Small intestine (tissue), 7 donors: ENCODE data around the gene CD24. TPM values are rescaled to one million over a fixed set of nuclear protein-coding genes. Genes with fewer than 3 reads are reported as not detected.
A peak's percentile ranks its signal among the peaks of the same experiment; 100 is the strongest.
"Not testable (repeated sequence)": the region's sequence is repeated elsewhere in the genome, so short reads cannot be mapped to it uniquely, and the experiment has no call there.

Experiments
- DNase-seq, 2 donors: peaks; one replicate each; pipeline versions ENCODE4 v3.0.0 to v3.0.0-alpha.2; 2013
- FAIRE-seq: peaks from 2 replicates; lab custom pipeline; 2012; peaks lifted over from hg19 to GRCh38; lab: Jason Lieb, UNC
- H3K27ac ChIP-seq, 3 donors: one replicate each; pipeline ENCODE4 v1.5.1; 2013; ENCODE audit warnings: low read length in 2 of 3, mild to moderate bottlenecking in 2 of 3, control low read depth in 1 of 3, inconsistent platforms in 1 of 3, low read depth in 1 of 3, moderate library complexity in 1 of 3
- H3K27me3 ChIP-seq, 3 donors: one replicate each; pipeline ENCODE4 v1.6.1; 2013; ENCODE audit warnings: low read length in 3 of 3, inconsistent platforms in 1 of 3; ENCODE audit not compliant: control insufficient read depth in 3 of 3, insufficient read depth in 3 of 3
- H3K36me3 ChIP-seq, 3 donors: one replicate each; pipeline ENCODE4 v1.6.1; 2013; ENCODE audit warnings: low read length in 3 of 3, inconsistent platforms in 1 of 3, low read depth in 1 of 3, mild to moderate bottlenecking in 1 of 3, moderate library complexity in 1 of 3; ENCODE audit not compliant: control insufficient read depth in 3 of 3, insufficient read depth in 2 of 3
- H3K4me1 ChIP-seq, 3 donors: one replicate each; pipeline ENCODE4 v1.6.1; 2013; ENCODE audit warnings: low read length in 2 of 3, inconsistent platforms in 1 of 3, low read depth in 1 of 3, mild to moderate bottlenecking in 1 of 3, moderate library complexity in 1 of 3; ENCODE audit not compliant: control insufficient read depth in 3 of 3, insufficient read depth in 2 of 3
- H3K4me3 ChIP-seq, 3 donors: one replicate each; pipeline ENCODE4 v1.5.1; 2013; ENCODE audit warnings: low read length in 3 of 3, control low read depth in 1 of 3, inconsistent platforms in 1 of 3, low read depth in 1 of 3, mild to moderate bottlenecking in 1 of 3, moderate library complexity in 1 of 3
- H3K9me3 ChIP-seq, 2 donors: one replicate each; pipeline ENCODE4 v1.6.1; 2013; ENCODE audit warnings: low read depth in 1 of 2, low read length in 1 of 2; ENCODE audit not compliant: control insufficient read depth in 2 of 2, insufficient read depth in 1 of 2
- WGBS, 3 donors: extraction: QIAGEN DNeasy Blood & Tissue Kit; methylation state at CpG; one replicate each; pipeline ENCODE4 v1.1.7; 2013; 5-methylcytosine and 5-hydroxymethylcytosine counted together
- polyA plus RNA-seq, 4 donors: library from polyadenylated mRNA; stranded (reverse) in 3 of 4; unstranded in 1 of 4; fragments of 200-250 nt in 3 of 4; fragments of 120-200 nt in 1 of 4; gene quantifications; one replicate each; pipeline versions ENCODE4 v1.2.1 to v1.2.3, GENCODE V29; 2013
- donor health status: healthy with polysubstance abuse.
- donor health status: control.
- donor health status: control.
- donor health status: Bipolar disorder and iron deficiency.
- donor health status: healthy.

Gene CD24
- polyA plus RNA-seq, 4 donors, result 41.1 to 436 (median 92.6) TPM

GRCh38 chr6:106976270-106976669 is 1.7 kb upstream of the CD24 start:
- Histone ChIP-seq H3K4me3 (no peak overlapping the region), H3K27ac (no peak overlapping the region), H3K4me1 (peaks cover 0 to 19% (median 0%) of the 10 kb centered on the region in 3 donors), H3K27me3 (peaks cover 5 to 17% (median 12%) of the 10 kb centered on the region in 3 donors), H3K36me3 (no peaks in the 10 kb centered on the region), H3K9me3 (no peaks in the 10 kb centered on the region)
- 43 to 59% (median 49%) methylated on average over 5 of the region's 5 CpGs for WGBS, 3 donors
- peak; percentile 32 to 44 for DNase-seq
- no peak for FAIRE-seq

DNA sequence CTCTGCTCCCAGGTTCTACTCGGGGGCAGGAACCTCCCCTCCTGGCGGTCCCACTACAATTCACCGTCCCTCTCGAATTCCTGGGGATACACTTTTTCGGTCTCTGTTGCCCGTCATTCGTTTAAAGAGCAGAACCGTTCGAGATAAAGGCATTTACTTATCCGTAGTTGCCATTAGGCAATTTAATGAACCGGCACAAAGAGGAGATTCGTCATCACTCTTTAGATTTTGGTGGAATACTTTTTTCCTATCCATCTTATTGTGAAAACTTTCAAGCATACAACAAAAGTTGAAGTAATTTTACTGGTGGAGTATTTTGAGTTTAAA is 1.2 kb upstream of the CD24 start:
- Histone ChIP-seq H3K27me3 (peaks cover 5 to 17% (median 12%) of the 10 kb centered on the region in 3 donors), H3K36me3 (no peaks in the 10 kb centered on the region), H3K4me1 (peaks cover 0 to 19% (median 0%) of the 10 kb centered on the region in 3 donors), H3K27ac (peak overlapping the region in 2 of 3 donors; percentile 46 to 67), H3K9me3 (no peaks in the 10 kb centered on the region), H3K4me3 (peak overlapping the region; percentile 70 to 81 (median 80))
- FAIRE-seq (no peak), DNase-seq (peak in 1 of 2 donors; percentile 21)
- WGBS, 3 donors, result 1 to 3% (median 2%) methylated on average over 12 of the region's 12 CpGs

DNA sequence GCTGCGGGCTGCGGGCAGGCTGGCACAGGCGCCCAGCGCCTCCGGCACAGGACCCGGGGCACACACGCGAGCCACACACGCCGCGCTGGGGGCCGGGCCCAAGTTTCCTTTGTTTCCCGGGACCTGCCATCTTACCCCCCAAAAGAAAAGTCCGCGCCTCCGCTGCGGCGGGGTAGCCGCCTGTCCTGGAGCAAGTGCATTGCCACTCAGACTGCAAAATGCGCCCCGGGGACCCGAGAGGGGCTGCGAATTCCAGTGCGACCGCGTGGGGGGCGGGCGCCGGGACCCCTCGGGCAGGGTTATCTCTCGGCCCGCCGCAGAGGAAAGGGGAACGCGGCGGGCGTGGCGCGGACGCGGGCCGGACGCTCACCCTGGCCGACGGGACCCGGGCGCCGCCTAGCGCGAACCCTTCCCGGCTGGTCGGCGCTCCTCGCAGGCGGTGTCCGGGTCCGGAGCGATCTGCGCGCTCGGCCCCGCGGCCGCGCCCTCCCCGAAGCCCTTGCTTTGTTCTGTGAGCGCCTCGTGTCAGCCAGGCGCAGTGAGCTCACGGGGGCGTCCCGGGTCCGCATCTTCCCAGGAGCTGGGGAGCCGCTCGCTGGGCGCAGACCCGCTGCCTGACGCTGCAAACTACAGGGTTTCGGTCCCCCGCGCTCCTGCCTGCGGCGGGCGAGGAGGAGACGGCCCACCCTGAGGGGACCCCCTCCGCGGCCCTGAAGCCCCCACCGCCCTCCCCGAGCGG is 639 bp upstream of the CD24 start:
- Histone ChIP-seq H3K36me3 (no peaks in the 10 kb centered on the region), H3K4me1 (peaks cover 0 to 19% (median 0%) of the 10 kb centered on the region in 3 donors), H3K27me3 (peaks cover 5 to 17% (median 12%) of the 10 kb centered on the region in 3 donors), H3K27ac (peak overlapping the region; percentile 32 to 87 (median 83)), H3K4me3 (peak overlapping the region; percentile 70 to 81 (median 80)), H3K9me3 (no peaks in the 10 kb centered on the region)
- no peak for FAIRE-seq
- 0 to 1% (median 0%) methylated on average over 53 to 90 of the region's 90 CpGs for WGBS, 3 donors
- DNase-seq, result peak; percentile 47 to 81

DNA sequence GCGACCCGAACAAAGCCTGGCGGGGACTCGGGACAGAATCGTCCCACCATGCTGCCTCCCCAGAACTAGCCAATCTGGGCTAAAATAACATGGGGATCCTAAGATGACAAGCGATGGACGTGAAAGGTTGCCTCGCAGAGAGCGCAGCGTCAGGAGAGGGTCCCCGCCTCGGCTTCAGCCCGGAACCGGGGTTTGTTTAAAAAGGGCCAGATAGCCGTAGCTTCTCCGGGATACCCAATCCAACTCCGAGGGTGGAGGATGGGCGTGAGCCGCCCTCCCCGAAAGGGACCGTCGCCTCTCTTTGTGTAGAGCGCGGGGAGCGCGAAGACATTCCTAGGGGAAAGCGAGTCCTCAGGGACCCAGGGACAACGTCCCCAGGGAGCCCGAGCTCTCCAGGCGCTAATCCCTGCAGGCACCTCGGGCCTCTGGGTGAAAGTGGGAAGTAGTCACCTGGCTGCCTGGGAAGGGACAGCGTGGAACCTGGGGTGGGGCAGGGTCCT is 643 bp downstream of the CD24 start:
- 1 to 2% (median 1%) methylated on average over 31 to 32 of the region's 32 CpGs for WGBS, 3 donors
- H3K27me3 ChIP-seq, result peaks cover 5 to 17% (median 12%) of the 10 kb centered on the region in 3 donors
- peak; percentile 47 to 69 for DNase-seq

GRCh38 chr6:106973018-106973835 is 1.3 kb downstream of the CD24 start:
- no peaks in the 10 kb centered on the region for H3K9me3 ChIP-seq
- peak overlapping the region in 2 of 3 donors; percentile 73 to 80 for H3K27ac ChIP-seq
- FAIRE-seq (no peak), DNase-seq (peak; percentile 12 to 50)
- peaks cover 5 to 17% (median 12%) of the 10 kb centered on the region in 3 donors for H3K27me3 ChIP-seq
- 3% methylated on average over 43 to 49 of the region's 49 CpGs for WGBS, 3 donors
- peak overlapping the region; percentile 53 to 80 (median 59) for H3K4me3 ChIP-seq
- peaks cover 0 to 8% (median 0%) of the 10 kb centered on the region in 3 donors for H3K36me3 ChIP-seq
- H3K4me1 ChIP-seq, result peaks cover 0 to 19% (median 0%) of the 10 kb centered on the region in 3 donors

More for the DNA sequence above, 643 bp downstream of the CD24 start:
- Histone ChIP-seq H3K4me3 (peak overlapping the region; percentile 53 to 80 (median 59)), H3K27ac (peak overlapping the region in 2 of 3 donors; percentile 73 to 80), H3K36me3 (peaks cover 0 to 6% (median 0%) of the 10 kb centered on the region in 3 donors), H3K4me1 (peaks cover 0 to 19% (median 0%) of the 10 kb centered on the region in 3 donors), H3K9me3 (no peaks in the 10 kb centered on the region)
- no peak for FAIRE-seq

DNA sequence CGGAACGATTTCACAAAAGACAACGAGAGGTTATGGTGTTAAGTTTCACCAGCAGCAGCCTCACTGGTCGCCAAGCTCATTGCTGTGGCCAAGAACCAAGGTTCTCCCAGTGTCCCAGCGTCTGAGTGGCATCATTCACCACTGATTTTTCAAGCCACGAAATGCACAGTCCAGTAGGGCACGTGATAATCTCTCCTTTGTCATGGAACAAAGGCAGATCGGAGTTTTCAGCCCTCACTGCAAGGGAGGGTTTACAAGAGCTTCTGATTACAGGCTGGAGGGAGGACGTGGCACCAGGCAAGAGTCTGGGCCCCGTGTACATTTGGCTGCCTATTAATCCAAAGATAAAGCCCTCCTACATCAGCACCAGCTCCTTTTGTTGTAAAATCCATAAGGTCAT is 2.0 kb downstream of the CD24 start:
- peak overlapping the region in 2 of 3 donors; percentile 2 to 59 for H3K4me3 ChIP-seq
- H3K27ac ChIP-seq, result no peak overlapping the region
- 20 to 30% (median 27%) methylated on average over 10 of the region's 10 CpGs for WGBS, 3 donors
- peaks cover 0 to 8% (median 0%) of the 10 kb centered on the region in 3 donors for H3K36me3 ChIP-seq
- H3K9me3 ChIP-seq, result no peaks in the 10 kb centered on the region
- FAIRE-seq (no peak), DNase-seq (peak; percentile 22 to 55)
- peaks cover 0 to 19% (median 0%) of the 10 kb centered on the region in 3 donors for H3K4me1 ChIP-seq
- peaks cover 5 to 17% (median 12%) of the 10 kb centered on the region in 3 donors for H3K27me3 ChIP-seq

DNA sequence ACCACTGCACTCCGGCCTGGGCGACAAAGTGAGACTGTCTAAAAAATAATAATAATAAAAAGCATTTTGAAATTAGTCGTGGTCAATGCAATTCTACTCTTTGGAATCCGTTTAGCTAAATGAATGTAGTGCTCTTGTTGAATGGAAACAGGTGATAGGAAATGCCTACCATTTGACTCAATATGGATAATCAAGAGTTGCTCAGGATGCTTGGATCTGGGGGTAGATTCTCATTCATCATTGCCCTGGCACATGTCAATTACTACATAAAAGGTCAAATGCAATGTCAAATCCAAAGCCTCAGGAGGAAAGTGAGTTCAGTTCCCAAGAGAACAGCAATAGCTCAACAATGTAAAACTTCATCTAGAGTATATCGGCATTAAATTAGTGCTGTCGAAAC is 3.8 kb downstream of the CD24 start:
- H3K27me3 ChIP-seq, result peaks cover 5 to 14% (median 9%) of the 10 kb centered on the region in 3 donors
- H3K4me3 ChIP-seq, H3K4me1 ChIP-seq, H3K9me3 ChIP-seq, FAIRE-seq, H3K27ac ChIP-seq, H3K36me3 ChIP-seq, DNase-seq: not testable (repeated sequence)
- 88 to 93% (median 90%) methylated on average over 6 of the region's 6 CpGs for WGBS, 3 donors
